PC-3 (cell line): ENCODE measurements around the gene C12orf76. TPM values are rescaled to one million over a fixed set of nuclear protein-coding genes. Genes with fewer than 3 reads are reported as not detected.

ENCODE experiments used
- ATAC-seq: fragments of 200-7000 bp; cut with Tn5 transposase; 2 replicates; pipeline ENCODE4 v1.9.1; 2020; ENCODE audit warnings: mild to moderate bottlenecking, moderate library complexity
- Bru-seq: library from RNA; stranded (reverse); fragments of 400-500 nt; gene quantifications from one replicate; lab custom pipeline; 2021; lab: Mats Ljungman, UMichigan
- BruChase-seq, 2 experiments: library from RNA; stranded (reverse); fragments of 400-500 nt; gene quantifications; one replicate each; lab custom pipeline; 2021; lab: Mats Ljungman, UMichigan
- BruUV-seq: library from RNA; stranded (reverse); fragments of 400-500 nt; replicated peaks from 2 replicates; lab custom pipeline; 2021; lab: Mats Ljungman, UMichigan
- CTCF ChIA-PET: fragments of 300-600 bp; sonication (Branson Sonifier 250); formaldehyde crosslinking; loops from one replicate; lab custom pipeline; 2022; ENCODE audit warnings: antibody characterized with exemption; lab: Charles Lee
- POLR2A ChIA-PET: fragments of 300-600 bp; sonication (Branson Sonifier 250); formaldehyde crosslinking; loops from one replicate; lab custom pipeline; 2022; ENCODE audit warnings: antibody characterized with exemption; ENCODE audit not compliant: unreplicated experiment; lab: Charles Lee
- DNase-seq: peaks from one replicate; pipeline ENCODE4 v3.0.0-alpha.2; 2015
- H2AFZ ChIP-seq: fragments of 300-600 bp; sonication (generic); 2 replicates; pipeline ENCODE4 v1.6.0; 2016; ENCODE audit warnings: antibody characterized with exemption, low read length
- H3F3A ChIP-seq: fragments of 300-600 bp; sonication (generic); one replicate; pipeline ENCODE4 v1.6.0; 2017; ENCODE audit warnings: antibody characterized with exemption, low read length, control low read depth, mild to moderate bottlenecking; ENCODE audit not compliant: unreplicated experiment
- H3K27ac ChIP-seq: fragments of 300-600 bp; sonication (generic); 2 replicates; pipeline ENCODE4 v1.5.1; 2016; ENCODE audit warnings: mild to moderate bottlenecking, low read length
- H3K27me3 ChIP-seq: fragments of 300-600 bp; sonication (generic); 2 replicates; pipeline ENCODE4 v1.6.1; 2016; ENCODE audit warnings: low read length, mixed read lengths
- H3K36me3 ChIP-seq: fragments of 300-600 bp; sonication (generic); 2 replicates; pipeline ENCODE4 v1.6.1; 2016; ENCODE audit warnings: low read depth, mixed run types, low read length, mixed read lengths
- H3K4me1 ChIP-seq: fragments of 300-600 bp; sonication (generic); 2 replicates; pipeline ENCODE4 v1.5.1; 2016; ENCODE audit warnings: low read length; ENCODE audit not compliant: insufficient read depth
- H3K4me2 ChIP-seq: fragments of 300-600 bp; sonication (generic); 2 replicates; pipeline ENCODE4 v1.6.0; 2016; ENCODE audit warnings: low read length
- H3K4me3 ChIP-seq: fragments of 300-600 bp; sonication (generic); 2 replicates; pipeline ENCODE4 v1.5.1; 2016; ENCODE audit warnings: mild to moderate bottlenecking, low read length, mixed read lengths
- H3K79me2 ChIP-seq: fragments of 300-600 bp; sonication (generic); 2 replicates; pipeline ENCODE4 v1.6.1; 2017; ENCODE audit warnings: low read length, mixed read lengths
- H3K9ac ChIP-seq: fragments of 300-600 bp; sonication (generic); 2 replicates; pipeline ENCODE4 v1.6.0; 2016; ENCODE audit warnings: mild to moderate bottlenecking, low read length
- H3K9me2 ChIP-seq: fragments of 300-600 bp; sonication (generic); replicated peaks from 2 replicates; pipeline ENCODE4 v1.6.1; 2016; ENCODE audit warnings: mixed run types, low read length, mixed read lengths
- H3K9me3 ChIP-seq: fragments of 300-600 bp; sonication (generic); 2 replicates; pipeline ENCODE4 v1.6.1; 2016; ENCODE audit warnings: low read length, mixed read lengths
- H4K20me1 ChIP-seq: fragments of 300-600 bp; sonication (generic); 2 replicates; pipeline ENCODE4 v1.6.1; 2016; ENCODE audit warnings: low read length, mixed read lengths
- EZH2 ChIP-seq: fragments of 300-600 bp; sonication (generic); IDR thresholded peaks from one replicate; pipeline ENCODE4 v1.6.1; 2017; ENCODE audit warnings: antibody characterized with exemption, mild to moderate bottlenecking, low read length; ENCODE audit not compliant: unreplicated experiment
- EZH2phosphoT487 ChIP-seq: fragments of 300-600 bp; sonication (generic); IDR thresholded peaks from 2 replicates; pipeline ENCODE4 v1.6.1; 2018; ENCODE audit warnings: mild to moderate bottlenecking, antibody characterized with exemption, low read length, borderline replicate concordance
- intact Hi-C: fragments of 100-400 bp; cut with micrococcal nuclease; formaldehyde crosslinking; loops from 2 replicates; pipeline ENCODE4 v1.9.0; 2023
- long read RNA-seq: library from polyadenylated mRNA; unstranded; transcript quantifications from one replicate; pipeline ENCODE4 v2.0.0, GENCODE V29; 2021; ENCODE audit not compliant: unreplicated experiment
- total RNA-seq: library from RNA; depleted of rRNA; stranded (reverse); fragments of >200 nt; gene quantifications from 2 replicates; pipeline ENCODE4 v1.2.3, GENCODE V29; 2014; rRNA removed
- TF ChIP-seq, protein P1 (sequence below): fragments of 300-600 bp; sonication (generic); conservative IDR thresholded peaks from 2 replicates; pipeline ENCODE4 v1.5.1; 2017; ENCODE audit warnings: antibody characterized with exemption, low read depth, mild to moderate bottlenecking, low read length

C12orf76 gene, protein sequence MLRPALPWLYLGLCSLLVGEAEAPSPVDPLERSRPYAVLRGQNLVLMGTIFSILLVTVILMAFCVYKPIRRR
- total RNA-seq (5.5 and 6.7 TPM in 2 replicates), Bru-seq, nascent RNA (percentile 54 among the genes with signal in this experiment), BruChase-seq, experiment 1, labeled RNA remaining after a 6-hour chase (percentile 51 among the genes with signal in this experiment), BruChase-seq, experiment 2, labeled RNA remaining after a 2-hour chase (percentile 56 among the genes with signal in this experiment)
- long read RNA-seq, transcript C12orf76-203 (2 exons, 1,755 nt) = major isoform, 12 of 52 reads
- long read RNA-seq, transcript C12orf76-208 (3 exons, 496 nt) = minor isoform, 5 of 52 reads
- long read RNA-seq, partial matches to known transcripts = 27 of 52 reads
- long read RNA-seq, other reads (novel, unspliced or antisense) = 8 of 52 reads

DNA sequence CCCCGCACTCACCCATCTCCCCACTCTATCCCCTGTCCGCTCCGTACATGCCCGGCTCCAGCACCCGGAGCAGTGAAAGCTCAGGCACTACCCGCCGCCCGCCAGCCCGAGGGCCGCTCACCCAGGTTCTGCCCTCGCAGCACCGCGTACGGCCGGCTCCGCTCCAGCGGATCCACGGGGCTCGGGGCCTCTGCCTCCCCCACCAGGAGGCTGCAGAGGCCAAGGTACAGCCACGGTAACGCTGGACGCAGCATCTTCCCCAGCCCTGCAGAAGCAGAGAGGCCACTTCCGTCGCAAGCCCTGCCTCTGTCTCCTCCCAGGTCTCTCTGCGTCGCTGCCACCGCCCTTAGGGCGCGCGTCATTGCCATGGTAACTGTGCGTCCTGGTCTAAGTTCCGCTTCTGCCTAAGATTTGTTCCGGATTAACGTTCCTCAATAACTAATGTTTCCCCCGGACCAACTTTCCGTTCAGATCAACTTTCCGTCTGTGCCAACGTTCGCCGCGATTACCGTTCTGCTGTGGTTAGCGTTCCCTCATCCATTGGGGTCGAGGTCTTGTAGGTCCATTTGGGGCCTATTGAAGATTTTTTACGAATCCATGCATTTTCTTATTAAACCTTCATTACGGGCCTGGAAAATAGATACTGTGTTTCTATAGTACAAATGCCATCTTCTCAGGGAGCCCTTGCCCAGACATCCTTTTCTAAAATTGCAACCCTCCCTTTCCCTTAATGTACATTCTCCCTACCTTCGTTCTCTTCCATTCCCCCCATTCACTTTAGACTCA is at the start of gene C12orf76:
Gene C12orf76 (minus strand): TSS at position 281 of the 786 bp plus-strand sequence. CDS start 27 bp downstream, at position 254.
- H3K4me3 ChIP-seq = peak within 1 kb of the TSS; percentile 87
- no peaks in the 10 kb centered on the region for H3K9me3 ChIP-seq
- no peaks in the 10 kb centered on the region for H3F3A ChIP-seq
- no peaks in the 10 kb centered on the region for H3K9me2 ChIP-seq
- no peaks in the 10 kb centered on the region for H4K20me1 ChIP-seq
- TF ChIP-seq, protein P1, sequence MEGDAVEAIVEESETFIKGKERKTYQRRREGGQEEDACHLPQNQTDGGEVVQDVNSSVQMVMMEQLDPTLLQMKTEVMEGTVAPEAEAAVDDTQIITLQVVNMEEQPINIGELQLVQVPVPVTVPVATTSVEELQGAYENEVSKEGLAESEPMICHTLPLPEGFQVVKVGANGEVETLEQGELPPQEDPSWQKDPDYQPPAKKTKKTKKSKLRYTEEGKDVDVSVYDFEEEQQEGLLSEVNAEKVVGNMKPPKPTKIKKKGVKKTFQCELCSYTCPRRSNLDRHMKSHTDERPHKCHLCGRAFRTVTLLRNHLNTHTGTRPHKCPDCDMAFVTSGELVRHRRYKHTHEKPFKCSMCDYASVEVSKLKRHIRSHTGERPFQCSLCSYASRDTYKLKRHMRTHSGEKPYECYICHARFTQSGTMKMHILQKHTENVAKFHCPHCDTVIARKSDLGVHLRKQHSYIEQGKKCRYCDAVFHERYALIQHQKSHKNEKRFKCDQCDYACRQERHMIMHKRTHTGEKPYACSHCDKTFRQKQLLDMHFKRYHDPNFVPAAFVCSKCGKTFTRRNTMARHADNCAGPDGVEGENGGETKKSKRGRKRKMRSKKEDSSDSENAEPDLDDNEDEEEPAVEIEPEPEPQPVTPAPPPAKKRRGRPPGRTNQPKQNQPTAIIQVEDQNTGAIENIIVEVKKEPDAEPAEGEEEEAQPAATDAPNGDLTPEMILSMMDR = no peak
- TF ChIP-seq EZH2 (no peak), EZH2phosphoT487 (no peak)
- H3K36me3 ChIP-seq = no peaks in the 10 kb centered on the region
- DNase-seq (peak; percentile 99), ATAC-seq (peak; percentile 100)
- peak within 1 kb of the TSS; percentile 92 for H3K4me2 ChIP-seq
- intact Hi-C loops = loop anchor here (5.0 kb wide), 1 partner anchor 354 kb away; the partner anchor contains the start of gene ANAPC7
- CTCF ChIA-PET = no interaction called here
- no peaks in the 10 kb centered on the region for H3K27me3 ChIP-seq
- peaks cover 17% of the 10 kb centered on the region; the same call in 1 of the 2 replicates for H3K4me1 ChIP-seq
- POLR2A ChIA-PET = no interaction called here
- peak within 1 kb of the TSS; percentile 82 for H2AFZ ChIP-seq
- H3K27ac ChIP-seq = no peak within 1 kb of the TSS
- peak within 1 kb of the TSS; percentile 75 for H3K9ac ChIP-seq
- peaks cover 33% of the 10 kb centered on the region for H3K79me2 ChIP-seq
- no TSS peak for BruUV-seq

DNA sequence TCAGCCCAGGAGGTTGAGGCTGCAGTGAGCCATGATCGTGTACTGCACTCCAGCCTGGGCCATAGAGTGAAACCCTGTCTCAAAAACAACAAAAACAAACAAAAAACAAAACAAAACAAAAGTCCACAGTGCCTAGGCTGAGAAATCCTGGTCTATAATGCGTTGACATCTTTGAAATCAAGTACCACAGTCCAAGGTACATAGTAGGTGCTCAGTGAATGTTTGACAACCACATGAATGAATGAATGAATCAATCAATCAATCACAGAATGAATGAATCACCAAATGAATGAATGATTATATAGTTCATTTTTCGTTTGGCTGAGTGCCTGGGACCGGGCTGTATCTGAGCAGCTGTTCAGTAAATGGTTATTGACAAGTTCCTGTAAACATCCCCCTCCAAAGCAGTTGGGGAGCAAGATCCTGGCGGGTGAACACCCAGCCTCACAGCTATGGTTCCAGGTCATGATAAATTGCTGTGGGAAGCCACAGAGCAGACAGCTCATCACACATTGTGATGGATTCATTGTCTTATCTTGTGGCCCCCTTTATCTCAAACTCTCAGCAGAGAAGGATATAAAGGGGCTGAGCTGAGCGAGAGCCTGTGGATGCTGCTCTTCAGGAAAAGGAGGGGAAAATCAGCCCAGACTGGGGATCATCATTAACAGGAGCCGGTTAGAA is 45.4 kb upstream of the C12orf76 start:
- no peaks in the 10 kb centered on the region for H4K20me1 ChIP-seq
- no TSS peak for BruUV-seq
- no peaks in the 10 kb centered on the region for H3F3A ChIP-seq
- no peaks in the 10 kb centered on the region for H3K79me2 ChIP-seq
- no peak overlapping the region for H2AFZ ChIP-seq
- TF ChIP-seq, protein P1 = no peak
- TF ChIP-seq EZH2 (no peak), EZH2phosphoT487 (no peak)
- intact Hi-C loops = no loop called here
- H3K36me3 ChIP-seq = no peaks in the 10 kb centered on the region
- H3K4me1 ChIP-seq = no peaks in the 10 kb centered on the region
- no peaks in the 10 kb centered on the region for H3K9me2 ChIP-seq
- no peak overlapping the region for H3K4me2 ChIP-seq
- no peaks in the 10 kb centered on the region for H3K27me3 ChIP-seq
- H3K27ac ChIP-seq = no peak overlapping the region
- ATAC-seq (no peak), DNase-seq (no peak)
- no peak overlapping the region for H3K9ac ChIP-seq
- H3K4me3 ChIP-seq = no peak overlapping the region
- ChIA-PET CTCF (no interaction called here), POLR2A (no interaction called here)
- H3K9me3 ChIP-seq = no peaks in the 10 kb centered on the region
